ENCODE data around the gene CCDC102B.

DNA sequence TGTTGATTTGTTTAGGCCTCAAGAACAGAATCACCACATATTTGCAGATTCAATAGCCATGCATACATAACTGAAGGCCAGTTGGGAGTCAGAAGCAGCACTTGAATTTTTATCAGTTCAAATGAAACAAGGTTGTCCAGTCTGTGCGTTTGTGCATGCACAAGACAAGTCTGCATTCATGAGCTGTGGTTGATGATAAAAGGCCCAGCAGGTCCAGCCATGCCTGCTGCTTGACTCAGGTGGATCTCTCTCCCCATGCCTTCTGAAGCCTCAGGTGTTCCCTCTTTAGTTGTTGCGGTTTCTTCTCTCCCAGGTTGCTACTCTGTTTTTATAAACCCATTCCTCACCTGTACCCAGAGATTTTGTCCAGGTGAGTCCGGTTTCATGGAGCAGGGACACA, 124.5 kb downstream of the CCDC102B start:
- TF ChIP-seq POLR2A (IDR thresholded peaks at IDR 0.05; ENCODE audit: low read depth, low read length) (no peak), POLR2AphosphoS5 (IDR thresholded peaks at IDR 0.05; ENCODE audit: low read depth, low read length) (no peak)

All from GM12892 (cell line).